GM18870 (cell line): Measurements from ENCODE around the gene C4orf51.

ENCODE experiments used
- ATAC-seq: cut with Tn5 transposase; IDR thresholded peaks from one replicate; pipeline ENCODE4 v1.9.1; 2021; ENCODE audit warnings: moderate library complexity; ENCODE audit not compliant: unreplicated experiment

Gene C4orf51

GRCh38 chr4:145709336-145709735 lies 29.4 kb downstream of the C4orf51 start:
- ATAC-seq = no peak

- ATAC-seq = no peak
Observed at GRCh38 chr4:145709843-145710242, 29.9 kb downstream of the C4orf51 start.

- no peak for ATAC-seq
Observed at GRCh38 chr4:145716200-145716599, 36.3 kb downstream of the C4orf51 start.

- ATAC-seq = no peak
Observed at GRCh38 chr4:145716661-145717200, 36.8 kb downstream of the C4orf51 start.

GRCh38 chr4:145719752-145720624 lies 40.0 kb downstream of the C4orf51 start:
- ATAC-seq = peak; percentile 76

GRCh38 chr4:145720656-145721055 lies 40.7 kb downstream of the C4orf51 start:
- peak; percentile 19 for ATAC-seq

- no peak for ATAC-seq
Observed at GRCh38 chr4:145722561-145722960, 42.6 kb downstream of the C4orf51 start.

- no peak for ATAC-seq
Observed at GRCh38 chr4:145723336-145723735, 43.4 kb downstream of the C4orf51 start.

- no peak for ATAC-seq
Observed at GRCh38 chr4:145730026-145730425, 50.1 kb downstream of the C4orf51 start.

- ATAC-seq = no peak
Observed at GRCh38 chr4:145731028-145731427, 51.1 kb downstream of the C4orf51 start.

- ATAC-seq = no peak
Observed at GRCh38 chr4:145732001-145732815, 52.3 kb downstream of the C4orf51 start.

GRCh38 chr4:145732895-145733880 lies 53.2 kb downstream of the C4orf51 start:
- peak; percentile 46 for ATAC-seq

GRCh38 chr4:145734031-145734430 lies 54.1 kb downstream of the C4orf51 start:
- no peak for ATAC-seq

- ATAC-seq = no peak
Observed at GRCh38 chr4:145734576-145735346, 54.8 kb downstream of the C4orf51 start.

- no peak for ATAC-seq
Observed at GRCh38 chr4:145735347-145735675, 55.4 kb downstream of the C4orf51 start.

- ATAC-seq = no peak
Observed at GRCh38 chr4:145735827-145736226, 55.9 kb downstream of the C4orf51 start.

- ATAC-seq = no peak
Observed at GRCh38 chr4:145736241-145736831, 56.4 kb downstream of the C4orf51 start.

GRCh38 chr4:145739845-145740244 lies 59.9 kb downstream of the C4orf51 start:
- ATAC-seq = no peak

- ATAC-seq = no peak
Observed at GRCh38 chr4:145740806-145741205, 60.9 kb downstream of the C4orf51 start.
